ENCODE results near the gene PRKCB.

PRKCB gene

GRCh38 chr16:23889189-23889588, 53.4 kb downstream of the PRKCB start:
- no peak for DNase-seq (ENCODE audit: low read depth)
- H3K4me3 ChIP-seq (ENCODE audit: low read depth, low read length) = no peak overlapping the region
- TF ChIP-seq CTCF (IDR thresholded peaks at IDR 0.05; ENCODE audit: insufficient read depth, low read depth, low read length, missing control alignments) = no peak

GRCh38 chr16:23893986-23894385, 58.2 kb downstream of the PRKCB start:
- DNase-seq (ENCODE audit: low read depth) = no peak
- H3K4me3 ChIP-seq (ENCODE audit: low read depth, low read length) = no peak overlapping the region
- TF ChIP-seq CTCF (IDR thresholded peaks at IDR 0.05; ENCODE audit: insufficient read depth, low read depth, low read length, missing control alignments) = no peak

GRCh38 chr16:23895052-23895451, 59.3 kb downstream of the PRKCB start:
- H3K4me3 ChIP-seq (ENCODE audit: low read depth, low read length) = no peak overlapping the region
- TF ChIP-seq CTCF (IDR thresholded peaks at IDR 0.05; ENCODE audit: insufficient read depth, low read depth, low read length, missing control alignments) = no peak
- DNase-seq (ENCODE audit: low read depth) = no peak

GRCh38 chr16:23896832-23897821, 61.3 kb downstream of the PRKCB start:
- DNase-seq (ENCODE audit: low read depth) = no peak
- H3K4me3 ChIP-seq (ENCODE audit: low read depth, low read length) = no peak overlapping the region

GRCh38 chr16:23898682-23899430, 63.1 kb downstream of the PRKCB start:
- no peak for TF ChIP-seq CTCF (IDR thresholded peaks at IDR 0.05; ENCODE audit: insufficient read depth, low read depth, low read length, missing control alignments)
- H3K4me3 ChIP-seq (ENCODE audit: low read depth, low read length) = no peak overlapping the region
- no peak for DNase-seq (ENCODE audit: low read depth)

More at GRCh38 chr16:23896832-23897821, 61.3 kb downstream of the PRKCB start:
- TF ChIP-seq CTCF (IDR thresholded peaks at IDR 0.05; ENCODE audit: insufficient read depth, low read depth, low read length, missing control alignments) = no peak

- no peak for TF ChIP-seq CTCF (IDR thresholded peaks at IDR 0.05; ENCODE audit: insufficient read depth, low read depth, low read length, missing control alignments)
- DNase-seq (ENCODE audit: low read depth) = no peak
- H3K4me3 ChIP-seq (ENCODE audit: low read depth, low read length) = no peak overlapping the region
These were observed 64.1 kb downstream of the PRKCB start for GRCh38 chr16:23899869-23900268.
